ENCODE results near the gene TCEAL2.
"Not testable (repeated sequence)": the region's sequence is repeated elsewhere in the genome, so short reads cannot be mapped to it uniquely, and the experiment has no call there.

Gene TCEAL2

DNA sequence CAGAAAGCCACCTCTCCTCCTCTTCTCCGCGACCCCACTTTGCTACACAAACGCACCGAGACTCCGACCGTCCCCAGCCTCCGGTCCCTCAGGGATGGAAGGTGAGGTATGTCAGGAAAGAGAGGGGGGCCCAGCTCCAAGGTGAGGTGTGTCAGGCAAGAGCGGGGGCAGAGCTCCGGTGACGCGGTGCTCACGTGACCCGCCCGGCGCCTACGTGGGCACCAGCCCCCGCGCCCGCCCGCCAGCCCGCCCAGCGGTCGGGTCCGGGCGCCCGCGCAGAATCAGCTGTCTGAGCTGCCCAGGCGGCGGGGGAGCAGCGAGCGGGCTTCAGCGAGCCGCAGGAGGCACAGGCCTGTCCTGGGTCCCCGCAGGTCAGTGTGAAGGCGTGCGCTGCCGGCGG lies at the start of gene TCEAL2:
TSS of gene TCEAL2 (plus strand) at position 244 of the 400 bp plus-strand sequence. CDS start 1,152 bp downstream, outside the sequence.
- not testable (repeated sequence) for DNase-seq

DNA sequence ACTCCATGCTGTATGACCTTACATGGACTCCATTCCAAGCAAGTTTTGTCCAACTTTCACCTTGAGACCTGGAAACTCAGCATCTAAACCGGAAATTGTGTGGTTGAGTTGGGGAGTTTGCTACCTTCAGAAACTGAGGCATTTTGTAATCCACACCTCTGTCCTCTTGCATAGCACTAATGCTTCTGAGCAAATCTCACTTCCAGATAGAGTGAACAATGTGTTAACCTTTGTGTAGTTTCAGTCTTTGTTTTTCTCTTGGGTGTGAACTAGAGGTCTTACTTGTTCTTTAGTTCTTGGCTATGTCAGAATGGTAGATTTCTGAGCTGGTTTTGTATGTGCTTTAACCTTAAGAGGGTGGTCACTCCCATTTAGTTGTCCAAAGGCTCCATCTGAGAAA lies 48.1 kb upstream of the TCEAL2 start:
- no peak for DNase-seq

DNA sequence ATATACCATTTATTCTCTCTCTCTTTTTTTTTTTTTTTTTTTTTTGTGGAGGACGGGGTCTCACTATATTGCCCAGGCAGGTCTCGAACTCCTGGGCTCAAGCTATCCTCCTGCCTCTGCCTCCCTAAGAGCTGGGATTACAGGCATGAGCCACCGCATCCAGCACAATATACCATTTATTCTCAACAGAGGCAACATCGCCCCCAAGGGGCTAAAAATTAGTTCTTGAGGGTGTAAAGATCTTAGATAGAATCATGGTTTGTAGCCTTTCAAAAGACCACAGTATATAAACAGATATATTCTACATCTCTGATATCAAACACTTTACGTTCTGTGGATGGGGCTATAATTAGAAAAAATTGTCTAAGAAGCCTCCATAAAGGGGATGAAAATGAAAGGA lies 39.8 kb upstream of the TCEAL2 start:
- DNase-seq, result no peak

DNA sequence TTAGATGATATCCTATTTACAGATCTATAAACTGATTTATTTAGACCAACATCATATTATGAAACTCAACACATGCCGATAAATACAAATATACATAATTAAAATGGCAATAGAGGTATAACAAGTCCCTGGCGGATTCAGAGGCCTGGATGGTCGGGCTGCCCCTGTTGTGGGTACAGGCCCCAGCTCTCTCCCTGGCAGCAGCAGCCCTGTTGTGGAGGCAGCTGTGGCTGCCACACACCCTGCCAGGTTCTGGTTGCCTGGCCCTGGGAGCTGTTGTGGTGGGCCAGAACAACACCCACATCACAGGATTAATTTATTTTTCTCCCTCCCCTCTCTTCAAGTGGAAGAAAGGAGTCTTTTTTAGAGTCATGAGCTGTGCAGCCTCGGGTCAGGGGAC lies 12.1 kb upstream of the TCEAL2 start:
- DNase-seq, result no peak

DNA sequence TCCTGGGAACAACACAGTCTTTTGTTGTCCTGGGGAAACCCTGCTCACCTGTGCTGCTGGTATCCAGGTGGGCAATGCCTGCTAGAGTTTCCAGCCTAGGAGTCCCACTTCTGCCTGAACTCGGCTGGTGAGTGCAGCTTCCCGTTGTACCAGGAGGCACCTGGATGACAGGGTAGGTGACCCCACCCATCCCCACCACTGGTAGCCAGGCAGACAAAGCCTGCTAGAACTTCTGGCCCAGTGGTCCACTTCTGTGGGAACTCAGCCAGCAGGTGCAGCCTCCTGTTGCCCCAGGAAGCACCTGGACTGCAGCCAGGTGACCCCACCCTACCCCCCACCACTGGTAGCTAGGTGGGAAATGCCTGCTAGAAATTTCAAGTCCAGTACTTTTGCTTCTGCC lies 9.7 kb upstream of the TCEAL2 start:
- DNase-seq, result no peak

DNA sequence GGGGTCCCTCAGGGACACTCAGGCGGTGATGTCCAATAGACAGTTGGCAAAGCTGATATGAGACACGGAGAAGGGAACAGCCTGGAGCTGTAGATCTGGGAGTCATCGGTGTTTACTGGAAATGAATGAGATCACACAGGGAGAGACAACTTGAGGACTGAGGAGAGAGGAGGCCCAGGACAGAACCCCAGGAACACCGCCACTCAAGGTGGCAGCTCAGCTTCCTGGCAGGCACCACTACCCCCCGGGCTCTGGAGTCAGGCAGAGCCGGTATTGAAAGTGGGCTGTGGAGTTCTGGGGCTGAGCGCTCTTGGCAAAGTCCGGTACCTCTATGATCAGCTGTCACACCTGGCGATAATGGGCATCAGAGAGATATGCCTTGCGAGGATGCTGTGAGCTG lies 465 bp upstream of the TCEAL2 start:
- DNase-seq, result not testable (repeated sequence)

DNA sequence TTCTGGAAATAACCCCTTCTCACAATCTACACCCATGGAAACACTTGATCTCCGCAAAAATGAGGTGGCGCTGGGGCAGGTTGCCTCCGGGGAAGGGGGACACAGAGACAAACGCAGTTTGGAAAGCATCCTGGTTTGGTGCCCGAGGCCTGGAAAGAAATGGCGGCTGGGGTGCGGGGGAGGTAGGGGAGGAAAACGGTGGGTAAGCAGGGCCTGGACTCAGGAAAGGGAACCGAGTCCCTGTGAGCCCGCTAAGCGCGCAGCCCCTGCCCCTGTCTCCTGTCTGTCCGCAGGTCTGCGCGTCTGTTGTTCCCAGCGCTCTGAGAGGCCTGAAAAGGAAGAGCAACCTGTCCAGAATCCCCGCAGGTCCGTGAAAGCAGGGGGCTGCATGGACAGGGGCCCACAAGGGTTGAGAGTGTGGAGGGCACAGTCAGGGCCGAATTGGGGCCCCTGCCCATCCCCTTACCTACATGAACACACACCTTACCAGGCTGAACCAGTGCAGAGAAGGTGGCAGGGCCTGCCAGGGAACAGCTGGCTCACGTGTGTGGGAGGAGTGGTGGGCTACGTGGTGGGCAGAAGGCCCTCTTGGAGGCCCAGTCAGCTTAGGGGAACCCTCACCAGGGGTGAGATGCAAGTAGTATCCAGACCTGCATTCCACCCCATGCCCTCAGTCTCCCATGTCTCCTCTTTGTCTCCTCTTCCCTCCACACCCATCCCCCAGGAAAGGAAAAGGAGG lies 770 bp downstream of the TCEAL2 start:
- not testable (repeated sequence) for DNase-seq

DNA sequence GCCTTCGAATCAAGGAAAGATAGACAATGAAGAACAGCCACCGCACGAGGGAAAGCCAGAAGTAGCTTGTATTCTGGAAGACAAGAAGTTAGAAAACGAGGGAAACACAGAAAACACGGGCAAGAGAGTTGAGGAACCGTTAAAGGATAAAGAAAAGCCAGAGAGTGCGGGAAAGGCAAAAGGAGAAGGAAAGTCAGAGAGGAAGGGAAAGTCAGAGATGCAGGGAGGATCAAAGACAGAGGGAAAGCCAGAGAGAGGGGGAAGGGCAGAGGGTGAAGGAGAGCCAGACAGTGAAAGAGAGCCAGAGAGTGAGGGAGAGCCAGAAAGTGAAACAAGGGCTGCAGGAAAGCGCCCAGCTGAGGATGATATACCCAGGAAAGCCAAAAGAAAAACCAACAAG lies 1.4 kb downstream of the TCEAL2 start:
- DNase-seq, result no peak

DNA sequence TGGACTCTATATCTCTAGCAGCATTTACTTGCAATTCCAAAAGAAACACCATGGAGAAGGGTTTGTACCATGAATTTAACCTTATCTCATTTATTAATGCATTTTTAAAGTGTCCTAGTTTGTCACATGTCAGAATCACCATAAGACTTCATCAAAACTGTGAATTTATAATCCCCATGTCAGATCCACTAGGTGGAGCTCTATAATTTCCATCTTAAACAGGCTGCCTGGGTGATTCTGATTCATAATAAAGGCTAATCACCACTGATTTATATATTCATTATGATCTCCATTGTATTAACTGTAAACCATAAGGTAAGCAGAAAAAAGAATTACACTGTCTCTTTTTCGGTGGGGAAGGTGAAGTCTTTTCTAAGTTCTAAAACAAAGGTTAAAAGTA lies 4.0 kb downstream of the TCEAL2 start:
- DNase-seq, result no peak

DNA sequence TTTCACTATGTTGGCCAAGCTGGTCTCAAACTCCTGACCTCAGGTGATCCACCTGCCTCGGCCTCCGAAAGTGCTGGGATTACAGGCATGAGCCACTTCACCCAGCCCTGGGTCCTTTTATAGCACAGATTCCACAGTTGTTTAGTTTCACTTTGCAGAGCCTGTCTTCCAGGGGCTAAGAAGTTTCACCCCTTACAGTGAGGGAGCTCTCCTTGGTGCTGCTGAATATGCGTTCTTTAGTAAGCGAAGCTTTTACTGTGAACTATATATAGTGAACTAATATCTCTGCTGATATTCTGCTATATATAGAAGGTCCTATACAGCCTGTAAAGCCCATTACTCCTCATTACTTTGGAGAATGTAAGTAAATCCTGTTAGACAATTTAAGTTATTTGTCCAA lies 12.6 kb downstream of the TCEAL2 start:
- no peak for DNase-seq

DNA sequence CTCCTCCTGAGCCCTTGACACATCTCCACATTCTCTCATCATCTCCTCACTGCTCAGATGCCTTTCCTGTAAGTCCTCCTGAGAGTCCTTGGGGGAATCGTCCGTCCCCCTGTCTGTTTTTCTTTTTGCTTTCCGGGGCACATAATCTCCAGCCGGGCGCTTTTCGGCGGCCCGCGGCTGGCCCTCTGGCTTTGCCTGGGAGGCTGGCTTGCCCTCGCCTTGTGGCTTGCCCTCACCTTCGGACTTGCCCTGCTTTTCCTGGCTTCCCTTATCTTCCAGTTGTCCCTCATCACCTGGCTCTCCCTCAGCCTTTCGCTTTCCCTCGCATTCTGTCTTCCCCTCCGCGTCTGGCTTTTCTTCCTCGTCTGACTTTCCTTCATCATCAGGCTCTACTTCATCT lies 15.4 kb downstream of the TCEAL2 start:
- not testable (repeated sequence) for DNase-seq

DNA sequence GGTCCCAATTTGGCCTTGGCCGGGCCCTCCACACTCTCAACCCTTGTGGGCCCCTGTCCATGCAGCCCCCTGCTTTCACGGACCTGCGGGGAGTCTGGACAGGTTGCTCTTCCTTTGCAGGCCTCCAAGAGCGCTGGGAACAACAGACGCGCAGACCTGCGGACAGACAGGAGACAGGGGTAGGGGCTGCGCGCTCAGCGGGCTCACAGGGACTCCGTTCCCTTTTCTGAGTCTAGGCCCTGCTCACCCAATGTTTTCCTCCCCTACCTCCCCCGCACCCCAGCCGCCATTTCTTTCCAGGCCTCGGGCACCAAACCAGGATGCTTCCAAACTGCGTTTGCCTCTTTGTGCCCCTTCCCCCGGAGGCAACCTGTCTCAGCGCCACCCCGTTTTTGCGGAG lies 16.2 kb downstream of the TCEAL2 start:
- DNase-seq, result not testable (repeated sequence)

DNA sequence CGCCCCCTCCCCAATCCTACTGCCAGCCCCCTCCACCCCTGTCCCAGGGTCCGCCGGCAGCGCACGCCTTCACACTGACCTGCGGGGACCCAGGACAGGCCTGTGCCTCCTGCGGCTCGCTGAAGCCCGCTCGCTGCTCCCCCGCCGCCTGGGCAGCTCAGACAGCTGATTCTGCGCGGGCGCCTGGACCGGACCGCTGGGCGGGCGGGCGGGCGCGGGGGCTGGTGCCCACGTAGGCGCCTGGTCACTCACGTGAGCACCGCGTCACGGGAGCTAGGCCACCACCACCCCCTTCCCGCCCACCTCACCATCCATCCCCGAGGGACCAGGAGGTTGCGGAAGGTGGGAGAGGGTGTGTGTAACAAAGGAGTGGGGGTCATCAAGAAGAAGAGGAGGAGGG lies 16.8 kb downstream of the TCEAL2 start, which contains the start of gene TCEAL6:
TSS of gene TCEAL6 (minus strand) at position 208 of the 400 bp plus-strand sequence.
- DNase-seq, result not testable (repeated sequence)

DNA sequence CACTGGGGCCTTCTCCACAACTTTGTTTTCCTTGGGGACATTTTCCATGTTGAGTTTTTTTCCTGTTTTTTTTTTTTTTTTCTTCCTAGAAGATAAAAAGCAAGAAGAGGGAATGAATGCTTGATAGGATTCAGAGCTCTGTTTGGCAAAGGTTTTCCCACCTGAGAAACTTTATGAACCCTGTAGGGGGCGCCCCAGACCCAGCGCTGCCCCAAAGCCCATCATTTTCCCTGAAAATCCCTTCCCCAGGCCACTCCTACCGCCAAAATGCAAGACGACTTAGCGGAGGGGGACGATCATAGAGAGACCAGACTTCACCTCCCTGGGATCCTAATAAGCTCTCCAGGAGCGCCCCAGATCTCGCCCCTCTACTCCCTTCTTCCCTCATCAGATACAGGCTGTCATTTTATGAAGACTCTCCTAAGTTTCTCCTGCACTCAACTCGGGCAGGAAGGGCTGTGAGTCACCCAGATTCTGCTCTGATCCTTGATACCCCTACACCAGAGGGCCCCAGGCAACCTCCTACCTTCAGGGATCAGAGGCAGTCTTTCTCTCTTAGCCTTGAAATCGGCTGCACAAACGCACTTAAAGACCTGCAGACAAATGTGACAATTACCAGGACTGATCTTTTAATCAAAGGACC lies 28.9 kb downstream of the TCEAL2 start:
- DNase-seq, result no peak

DNA sequence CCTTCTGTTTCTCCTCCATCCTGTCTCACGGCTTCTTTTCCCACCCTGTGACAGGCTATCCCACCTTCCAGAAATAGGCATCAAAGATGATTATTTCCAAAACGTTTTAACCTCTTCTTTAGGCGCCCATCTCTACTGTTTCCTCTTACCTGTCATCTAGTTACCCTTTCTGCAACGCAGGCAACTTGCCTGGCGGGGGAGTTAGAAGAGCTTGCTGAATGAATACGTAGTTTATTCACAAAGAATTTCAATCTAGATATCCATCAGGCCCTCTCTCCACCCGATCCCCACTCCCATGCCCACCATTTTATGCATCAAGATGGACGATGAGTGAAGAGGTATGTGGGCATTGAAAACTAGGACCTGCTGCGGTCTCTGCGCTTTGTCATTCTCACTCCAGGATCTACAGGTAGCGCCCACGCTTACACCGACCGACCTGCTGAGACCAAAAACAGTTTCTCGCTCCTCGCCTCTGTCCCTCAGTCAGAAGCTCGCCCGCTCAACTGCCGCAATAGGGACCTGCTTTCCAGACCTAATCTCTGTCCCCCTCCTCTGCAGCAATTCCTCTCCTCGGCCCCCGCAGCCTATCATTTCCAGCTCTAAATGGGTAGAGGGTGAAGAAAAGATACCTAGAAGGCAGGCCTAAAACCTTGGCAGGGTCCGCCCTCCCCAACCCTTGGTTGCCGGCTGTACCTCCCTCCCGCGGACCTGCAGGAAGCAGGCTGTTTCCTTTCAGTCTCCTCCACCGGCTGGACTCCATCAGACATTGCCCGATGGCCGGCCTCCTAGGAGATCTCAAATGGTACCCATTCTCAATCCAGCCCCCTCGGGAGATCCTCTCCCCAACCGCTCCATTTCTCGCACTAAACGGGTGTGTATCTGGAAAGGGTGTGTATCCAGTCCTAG lies 29.7 kb downstream of the TCEAL2 start:
- no peak for DNase-seq

DNA sequence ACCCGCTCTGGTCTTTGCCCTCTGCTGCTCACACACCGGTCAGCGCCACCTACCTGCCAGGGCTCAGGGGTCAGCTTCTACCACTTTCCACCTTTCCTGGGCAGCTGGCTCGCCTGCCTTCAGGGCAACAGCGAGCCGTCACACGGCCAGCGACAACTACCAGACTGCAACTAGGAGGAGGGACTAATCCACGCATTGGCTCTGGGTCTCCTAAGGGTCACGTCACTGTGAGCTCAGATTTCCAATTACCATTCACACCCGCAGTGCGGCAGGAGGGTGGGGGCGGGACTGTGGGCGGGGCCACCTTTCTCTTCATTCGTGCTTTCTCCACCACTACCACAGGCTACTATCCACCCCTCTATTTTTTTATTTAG lies 30.3 kb downstream of the TCEAL2 start, which contains the start of gene BEX5:
TSS of gene BEX5 (minus strand) at position 172 of the 374 bp plus-strand sequence. CDS start 1,712 bp downstream, outside the sequence.
- DNase-seq, result no peak

Measured in NCI-H2029 treated with DMSO at 0.1 percent for 48 hours (cell line).